ENCODE results near the gene ALG9. TPM values are rescaled to one million over a fixed set of nuclear protein-coding genes. Genes with fewer than 3 reads are reported as not detected.

Gene ALG9
- polyA plus RNA-seq, 1 donor (not counting 4 experiments of a cell fraction or from before 2014, with no cell fraction given) = 27.2 TPM

DNA sequence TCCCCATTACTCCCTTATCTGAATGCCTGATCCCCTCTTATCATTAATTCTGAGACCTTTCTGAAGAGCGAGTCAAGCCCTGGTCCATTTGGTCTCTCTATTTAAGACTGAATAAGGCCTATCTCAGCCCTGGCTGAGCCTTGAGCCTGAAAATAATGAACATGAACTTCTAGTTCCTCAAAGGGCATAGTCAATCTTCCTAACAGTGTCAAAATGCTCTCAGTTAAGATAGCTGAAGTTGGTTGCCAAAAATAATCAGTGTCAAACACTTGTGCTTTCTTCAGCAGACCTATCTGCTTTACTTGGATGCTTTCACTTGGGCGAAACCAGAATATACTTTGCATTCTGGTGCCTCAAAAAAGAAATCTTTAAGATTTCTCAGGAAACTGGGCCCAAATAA lies 62.5 kb downstream of the ALG9 start:
- Histone ChIP-seq H4K20me1 (ENCODE audit: control insufficient read depth, extremely low read depth, insufficient read depth, low read length) (no peaks in the 10 kb centered on the region), H3K36me3 (ENCODE audit: control insufficient read depth in 2 of 2, extremely low read depth in 1 of 2, insufficient read depth in 2 of 2, low read length in 2 of 2) (peaks cover 4 to 8% of the 10 kb centered on the region in 2 experiments), H3K4me1 (ENCODE audit: control insufficient read depth, extremely low read depth, insufficient read depth, low read length) (no peaks in the 10 kb centered on the region), H3K9me1 (ENCODE audit: control insufficient read depth, extremely low read depth, insufficient read depth, low read length) (no peaks in the 10 kb centered on the region), H3K4me2 (ENCODE audit: control insufficient read depth, extremely low read depth, insufficient read depth, low read depth, low read length) (no peak overlapping the region), H3K27ac (ENCODE audit: control insufficient read depth, insufficient read depth, low read length) (no peak overlapping the region), H3K4me3 (ENCODE audit: control insufficient read depth in 2 of 3, extremely low read depth in 1 of 3, insufficient read depth in 2 of 3, low read depth in 1 of 3, low read length in 3 of 3) (no peak overlapping the region), H3K27me3 (ENCODE audit: control insufficient read depth, extremely low read depth, insufficient read depth, low read length) (no peaks in the 10 kb centered on the region), H3K9ac (ENCODE audit: control insufficient read depth, extremely low read depth, insufficient read depth, low read length) (no peak overlapping the region), H3K9me3 (ENCODE audit: control insufficient read depth, low read depth, low read length) (no peaks in the 10 kb centered on the region), H3K79me2 (ENCODE audit: control insufficient read depth, insufficient read depth, low read length) (no peaks in the 10 kb centered on the region), H2AFZ (ENCODE audit: control insufficient read depth, low read length) (no peak overlapping the region)
- FAIRE-seq (no peak), DNase-seq (ENCODE audit: low read depth, low spot score) (no peak)
- no peak for TF ChIP-seq EZH2 (IDR thresholded peaks at IDR 0.05; ENCODE audit: low read length)
- TF ChIP-seq, protein P1, sequence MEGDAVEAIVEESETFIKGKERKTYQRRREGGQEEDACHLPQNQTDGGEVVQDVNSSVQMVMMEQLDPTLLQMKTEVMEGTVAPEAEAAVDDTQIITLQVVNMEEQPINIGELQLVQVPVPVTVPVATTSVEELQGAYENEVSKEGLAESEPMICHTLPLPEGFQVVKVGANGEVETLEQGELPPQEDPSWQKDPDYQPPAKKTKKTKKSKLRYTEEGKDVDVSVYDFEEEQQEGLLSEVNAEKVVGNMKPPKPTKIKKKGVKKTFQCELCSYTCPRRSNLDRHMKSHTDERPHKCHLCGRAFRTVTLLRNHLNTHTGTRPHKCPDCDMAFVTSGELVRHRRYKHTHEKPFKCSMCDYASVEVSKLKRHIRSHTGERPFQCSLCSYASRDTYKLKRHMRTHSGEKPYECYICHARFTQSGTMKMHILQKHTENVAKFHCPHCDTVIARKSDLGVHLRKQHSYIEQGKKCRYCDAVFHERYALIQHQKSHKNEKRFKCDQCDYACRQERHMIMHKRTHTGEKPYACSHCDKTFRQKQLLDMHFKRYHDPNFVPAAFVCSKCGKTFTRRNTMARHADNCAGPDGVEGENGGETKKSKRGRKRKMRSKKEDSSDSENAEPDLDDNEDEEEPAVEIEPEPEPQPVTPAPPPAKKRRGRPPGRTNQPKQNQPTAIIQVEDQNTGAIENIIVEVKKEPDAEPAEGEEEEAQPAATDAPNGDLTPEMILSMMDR (optimal IDR thresholded peaks at IDR 0.05 in 1 of 3, IDR thresholded peaks at IDR 0.05 in 1 of 3, conservative IDR thresholded peaks at IDR 0.05 in 1 of 3; ENCODE audit: extremely low read depth in 1 of 3, insufficient read depth in 2 of 3, low read length in 3 of 3) = no peak
- dilution Hi-C loops (cut with MboI; ENCODE audit: extremely low pct_ligation_motif_present, low sequenced_read_pairs) = loop anchor here (5.0 kb wide), 1 partner anchor 52 kb away; no protein-coding TSS in a partner anchor

GRCh38 chr11:111808063-111808588 lies 63.3 kb downstream of the ALG9 start:
- Histone ChIP-seq H3K27me3 (ENCODE audit: control insufficient read depth, extremely low read depth, insufficient read depth, low read length) (no peaks in the 10 kb centered on the region), H3K4me2 (ENCODE audit: control insufficient read depth, extremely low read depth, insufficient read depth, low read depth, low read length) (no peak overlapping the region), H3K36me3 (ENCODE audit: control insufficient read depth in 2 of 2, extremely low read depth in 1 of 2, insufficient read depth in 2 of 2, low read length in 2 of 2) (peaks cover 4 to 8% of the 10 kb centered on the region in 2 experiments), H3K4me3 (ENCODE audit: control insufficient read depth in 2 of 3, extremely low read depth in 1 of 3, insufficient read depth in 2 of 3, low read depth in 1 of 3, low read length in 3 of 3) (no peak overlapping the region), H3K9ac (ENCODE audit: control insufficient read depth, extremely low read depth, insufficient read depth, low read length) (no peak overlapping the region), H3K4me1 (ENCODE audit: control insufficient read depth, extremely low read depth, insufficient read depth, low read length) (no peaks in the 10 kb centered on the region), H3K79me2 (ENCODE audit: control insufficient read depth, insufficient read depth, low read length) (no peaks in the 10 kb centered on the region), H4K20me1 (ENCODE audit: control insufficient read depth, extremely low read depth, insufficient read depth, low read length) (no peaks in the 10 kb centered on the region), H3K9me1 (ENCODE audit: control insufficient read depth, extremely low read depth, insufficient read depth, low read length) (no peaks in the 10 kb centered on the region), H2AFZ (ENCODE audit: control insufficient read depth, low read length) (no peak overlapping the region), H3K9me3 (ENCODE audit: control insufficient read depth, low read depth, low read length) (no peaks in the 10 kb centered on the region), H3K27ac (ENCODE audit: control insufficient read depth, insufficient read depth, low read length) (no peak overlapping the region)
- no peak for FAIRE-seq
- TF ChIP-seq, protein P1 (optimal IDR thresholded peaks at IDR 0.05 in 1 of 3, IDR thresholded peaks at IDR 0.05 in 1 of 3, conservative IDR thresholded peaks at IDR 0.05 in 1 of 3; ENCODE audit: extremely low read depth in 1 of 3, insufficient read depth in 2 of 3, low read length in 3 of 3) = no peak
- no peak for TF ChIP-seq EZH2 (IDR thresholded peaks at IDR 0.05; ENCODE audit: low read length)
- dilution Hi-C loops (cut with MboI; ENCODE audit: extremely low pct_ligation_motif_present, low sequenced_read_pairs) = loop anchor here (5.0 kb wide), 1 partner anchor 51 kb away; no protein-coding TSS in a partner anchor
- DNase-seq (ENCODE audit: low read depth, low spot score) = no peak
